HL-60/S4 treated with phorbol 12-myristate 13-acetate at 8.2 ng/mL for 4 days and 3 days (cell line): ENCODE data around the gene RAB31.
"Not testable (repeated sequence)": the region's sequence is repeated elsewhere in the genome, so short reads cannot be mapped to it uniquely, and the experiment has no call there.

Source experiments
- in situ Hi-C: fragments of 300-500 bp; cut with MboI; formaldehyde crosslinking; loops from 2 replicates; pipeline ENCODE4 v1.15.0; 2022; ENCODE audit warnings: low sequenced_read_pairs

Gene RAB31

DNA sequence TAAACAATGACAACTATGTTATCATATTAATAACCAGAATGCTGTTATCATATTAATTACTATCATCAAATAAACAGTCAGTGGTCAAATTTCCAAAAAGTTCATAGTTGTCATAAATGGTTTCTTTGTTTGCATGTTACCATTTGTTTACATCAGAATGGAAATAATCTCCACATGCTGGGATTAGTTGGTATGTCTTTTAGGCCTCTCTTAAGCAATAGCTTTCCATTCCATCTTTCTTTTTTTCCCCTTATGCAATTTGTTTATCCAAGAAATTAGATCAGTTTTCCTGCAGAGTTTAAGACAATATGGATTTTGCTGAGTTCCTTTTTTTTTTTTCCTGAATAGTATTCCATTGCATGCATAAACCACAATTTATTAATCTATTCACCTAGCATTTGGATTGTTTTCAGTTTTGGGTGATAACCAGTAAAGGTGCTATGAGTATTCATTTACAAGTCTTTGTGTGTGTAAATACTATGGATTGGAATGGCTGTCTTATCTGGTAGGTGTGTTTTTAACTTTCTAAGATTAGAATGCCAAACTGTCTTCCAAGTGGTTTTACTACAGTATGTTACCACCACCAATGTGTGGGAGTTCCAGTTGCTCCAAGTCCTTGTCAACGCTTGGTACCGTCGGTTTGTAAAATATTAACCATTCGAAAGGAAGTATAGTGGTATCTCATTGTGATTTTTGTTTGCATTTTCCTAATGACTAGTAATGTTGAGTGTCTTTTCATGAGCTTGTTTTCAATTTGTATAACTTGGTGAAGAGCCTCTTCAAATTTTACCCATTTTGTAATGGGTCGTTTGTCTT is 144.4 kb downstream of the RAB31 start:
- in situ Hi-C loops = no loop called here

GRCh38 chr18:9854801-9855676 is 146.9 kb downstream of the RAB31 start:
- in situ Hi-C loops = no loop called here

- in situ Hi-C loops = no loop called here
These were observed 147.6 kb downstream of the RAB31 start for GRCh38 chr18:9855681-9856080.

DNA sequence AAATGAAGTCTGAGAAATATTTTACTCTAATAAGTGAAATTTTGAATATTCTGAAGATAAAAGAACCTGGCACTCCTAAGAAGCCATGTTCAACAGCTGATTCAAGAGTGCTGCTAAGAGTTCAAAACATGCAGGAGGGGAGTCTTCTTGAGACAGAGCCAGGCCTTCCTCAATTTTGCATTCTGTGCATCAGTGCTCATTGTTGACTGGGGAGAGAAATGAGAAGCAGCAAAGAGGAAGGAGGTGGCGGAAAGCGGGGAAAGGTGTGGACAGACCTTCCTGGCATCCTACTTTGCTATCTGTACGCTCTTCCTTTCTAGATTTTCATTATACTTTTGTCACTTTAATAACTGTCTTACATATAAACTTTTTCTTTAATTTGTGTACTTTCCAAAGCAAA is 148.0 kb downstream of the RAB31 start:
- in situ Hi-C loops = no loop called here

DNA sequence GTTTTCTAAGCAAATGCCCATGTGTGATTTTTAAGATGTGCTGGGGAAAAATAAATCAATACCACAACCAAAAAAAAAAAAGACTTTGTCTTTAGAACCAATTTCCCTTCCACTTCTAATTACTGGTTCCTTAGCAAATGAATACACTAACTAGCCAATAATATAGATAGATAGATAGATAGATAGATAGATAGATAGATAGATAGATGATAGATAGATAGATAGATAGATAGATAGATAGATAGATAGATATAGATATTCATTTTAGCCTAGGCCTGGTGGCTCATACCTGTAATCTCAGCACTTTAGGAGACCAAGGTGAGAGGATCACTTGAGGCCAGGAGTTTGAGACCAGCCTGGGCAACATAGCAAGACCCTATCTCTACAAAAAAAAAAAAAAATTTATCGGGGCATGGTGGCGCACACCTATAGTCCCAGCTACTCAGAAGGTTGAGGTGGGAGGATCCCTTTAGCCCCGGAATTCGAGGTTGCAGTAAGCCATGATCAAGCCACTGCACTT is 149.4 kb downstream of the RAB31 start:
- in situ Hi-C loops = not testable (repeated sequence)

DNA sequence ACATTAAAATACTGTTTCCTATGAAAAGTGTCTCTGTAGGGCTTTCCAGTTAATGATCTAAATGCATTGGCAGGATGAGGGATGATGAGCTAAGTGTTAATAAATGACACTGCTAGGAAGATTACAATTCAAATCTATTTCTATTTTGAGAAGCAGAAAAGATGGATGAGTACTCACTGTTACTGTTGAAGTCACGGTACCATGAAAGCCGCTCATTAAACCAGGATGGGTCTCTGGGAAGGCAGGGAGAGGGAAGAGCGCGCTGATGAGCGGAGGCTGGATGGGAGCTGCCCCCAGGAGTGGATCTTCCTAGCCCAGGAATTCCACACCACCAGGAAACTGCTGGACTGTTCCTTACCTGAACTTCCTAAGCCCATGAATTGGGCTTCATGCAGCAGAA is 150.5 kb downstream of the RAB31 start:
- in situ Hi-C loops = no loop called here

GRCh38 chr18:9859232-9859631 is 151.1 kb downstream of the RAB31 start:
- in situ Hi-C loops = no loop called here

GRCh38 chr18:9860682-9861081 is 152.6 kb downstream of the RAB31 start:
- in situ Hi-C loops = no loop called here

- in situ Hi-C loops = no loop called here
These were observed 153.1 kb downstream of the RAB31 start for GRCh38 chr18:9861157-9861556.

DNA sequence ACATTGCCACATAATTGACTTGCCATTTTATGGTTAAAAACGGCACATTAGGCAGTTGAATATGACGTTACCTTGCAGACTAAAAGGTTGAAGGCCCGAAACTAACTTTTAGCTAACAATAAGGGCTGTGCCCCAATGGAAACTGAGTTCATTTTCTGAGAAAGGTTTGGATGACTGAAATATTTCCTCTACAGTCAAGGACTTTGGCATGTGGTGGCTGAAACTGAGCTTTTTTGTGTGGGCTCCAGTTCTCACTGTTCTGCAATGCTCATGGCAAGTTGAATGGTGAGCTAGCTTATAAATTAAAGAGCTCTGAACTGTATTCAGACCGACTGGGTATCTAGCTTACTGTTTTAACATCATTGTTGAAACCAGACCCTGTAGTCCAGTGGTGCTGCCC is 153.8 kb downstream of the RAB31 start:
- in situ Hi-C loops = no loop called here

DNA sequence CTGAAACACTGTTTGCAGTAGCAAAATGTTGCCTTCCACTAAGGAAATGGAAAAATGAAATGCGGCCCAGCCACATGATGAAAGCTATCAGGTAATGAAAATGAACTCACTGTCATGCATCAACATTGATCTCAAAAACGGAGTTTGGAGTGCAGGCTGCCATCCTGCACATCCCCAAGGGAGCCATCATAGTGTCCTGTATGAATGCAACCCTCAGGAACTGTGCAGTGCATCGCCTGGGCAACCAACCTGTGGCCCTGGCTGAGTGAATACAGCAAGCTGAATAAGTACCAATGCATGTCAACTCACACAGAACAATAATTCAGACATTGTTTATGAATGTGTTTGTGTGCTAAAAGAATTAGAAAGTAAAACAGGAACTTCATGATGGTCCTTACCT is 154.6 kb downstream of the RAB31 start:
- in situ Hi-C loops = no loop called here

GRCh38 chr18:9863282-9863681 is 155.2 kb downstream of the RAB31 start:
- in situ Hi-C loops = no loop called here

DNA sequence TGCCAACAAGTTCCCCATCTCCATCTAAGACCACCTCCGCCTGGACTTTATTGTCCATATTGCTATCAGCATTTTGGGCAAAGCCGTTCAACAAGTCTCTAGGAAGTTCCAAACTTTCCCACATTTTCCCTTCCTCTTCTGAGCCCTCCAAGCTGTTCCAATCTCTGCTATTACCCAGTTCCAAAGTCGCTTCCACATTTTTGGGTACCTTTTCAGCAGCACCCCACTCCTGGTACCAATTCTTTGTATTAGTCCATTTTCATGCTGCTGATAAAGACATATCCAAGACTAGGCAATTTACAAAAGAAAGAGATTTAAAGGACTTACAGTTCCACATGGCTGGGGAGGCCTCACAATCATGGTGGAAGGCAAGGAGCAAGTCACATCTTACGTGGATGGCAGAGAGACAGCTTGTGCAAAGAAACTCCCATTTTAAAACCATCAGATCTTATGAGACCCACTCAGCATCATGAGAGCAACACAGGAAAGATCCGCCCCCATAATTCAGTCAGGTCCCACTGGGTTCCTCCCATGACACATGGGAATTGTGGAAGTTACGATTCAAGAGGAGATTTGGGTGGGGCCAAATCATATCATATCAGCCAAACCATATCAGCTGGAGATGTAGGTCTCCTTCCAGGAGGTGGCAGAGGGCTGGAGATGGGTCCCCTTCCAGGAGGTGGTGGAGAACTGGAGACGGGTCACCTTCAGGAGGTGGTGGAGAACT is 157.8 kb downstream of the RAB31 start:
- in situ Hi-C loops = no loop called here

- in situ Hi-C loops = no loop called here
These were observed 158.5 kb downstream of the RAB31 start for GRCh38 chr18:9866627-9867026.

GRCh38 chr18:9867071-9867594 is 159.0 kb downstream of the RAB31 start:
- in situ Hi-C loops = no loop called here

GRCh38 chr18:9868857-9869714 is 161.0 kb downstream of the RAB31 start:
- in situ Hi-C loops = no loop called here

DNA sequence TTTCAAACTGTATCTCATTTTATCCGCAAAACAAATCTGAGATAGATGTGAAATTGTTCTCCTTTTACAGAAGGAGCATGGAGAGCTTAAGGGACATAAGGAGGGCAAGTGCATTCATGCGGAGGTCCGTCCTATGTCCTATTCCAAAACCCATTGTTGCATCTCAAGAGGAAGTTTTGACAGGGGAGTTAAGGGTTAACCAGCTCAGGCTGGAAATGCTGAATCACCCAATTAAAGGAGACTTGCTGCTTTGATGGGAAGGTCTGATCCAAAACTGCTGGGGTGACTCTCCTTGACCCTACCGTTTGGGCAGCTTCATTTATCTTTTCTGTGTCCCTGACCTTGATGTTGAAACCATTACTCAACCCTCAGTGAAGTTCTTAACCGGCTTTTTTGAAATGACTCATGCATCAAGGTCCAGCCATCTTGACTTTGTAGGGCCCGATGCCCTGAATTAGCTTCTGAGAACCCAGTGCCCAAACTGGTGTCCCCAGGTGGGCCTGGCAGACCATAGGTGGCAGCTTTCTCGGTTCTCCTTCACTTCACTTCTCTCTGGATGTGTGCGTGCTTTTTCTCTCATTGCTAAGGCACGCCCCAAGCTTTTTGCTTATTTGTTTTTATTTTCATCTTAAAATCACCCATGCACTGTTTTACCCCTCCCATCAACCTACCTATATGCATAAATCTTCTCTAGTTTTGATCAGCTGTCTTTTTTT is 161.8 kb downstream of the RAB31 start:
- in situ Hi-C loops = no loop called here

DNA sequence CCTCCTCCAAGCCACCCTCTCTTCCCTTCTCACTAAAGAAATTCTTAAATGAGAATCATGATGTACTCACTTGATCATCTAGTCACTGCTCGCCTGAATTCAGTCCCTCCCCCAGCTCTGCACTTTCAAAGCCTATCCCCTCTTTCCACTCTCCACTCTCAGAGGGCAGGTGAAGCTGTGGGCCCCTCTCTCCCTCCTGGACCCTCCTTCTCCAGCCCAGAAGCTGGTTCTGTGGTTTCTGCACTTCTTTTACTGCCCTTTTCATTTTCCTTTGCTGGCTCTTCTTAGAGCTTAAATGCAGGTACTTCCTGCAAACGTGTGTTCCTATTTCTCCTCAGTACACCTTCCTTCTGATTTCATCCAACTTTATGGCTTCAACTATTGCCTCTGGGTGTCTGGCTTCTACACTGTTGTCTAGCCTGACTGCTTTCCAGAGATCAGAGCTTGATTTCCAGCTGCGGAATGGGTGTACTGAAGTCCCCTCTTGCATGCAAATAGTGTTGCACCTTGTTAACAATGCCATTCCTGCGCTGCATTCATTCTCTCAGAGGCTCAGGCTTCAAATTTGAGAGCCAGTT is 162.4 kb downstream of the RAB31 start:
- in situ Hi-C loops = no loop called here

GRCh38 chr18:9871244-9871746 is 163.2 kb downstream of the RAB31 start:
- in situ Hi-C loops = no loop called here
